H9 (cell line): ENCODE results near the gene GLYR1. TPM values are rescaled to one million over a fixed set of nuclear protein-coding genes. Genes with fewer than 3 reads are reported as not detected.

Experiments
- DNase-seq: peaks from one replicate; pipeline ENCODE4 v3.0.0-alpha.2; 2017
- H2AFZ ChIP-seq: one replicate; pipeline ENCODE4 v1.6.1; 2013; ENCODE audit warnings: mild to moderate bottlenecking, low read length, control low read depth, moderate library complexity
- H2AK5ac ChIP-seq: 2 replicates; pipeline ENCODE4 v1.6.1; 2013; ENCODE audit warnings: low read length, control low read depth, mixed read lengths; ENCODE audit not compliant: insufficient read length
- H2BK120ac ChIP-seq: one replicate; pipeline ENCODE4 v1.6.1; 2013; ENCODE audit warnings: low read depth, mild to moderate bottlenecking, low read length, control low read depth, inconsistent platforms; ENCODE audit not compliant: poor library complexity, severe bottlenecking
- H2BK12ac ChIP-seq: 2 replicates; pipeline ENCODE4 v1.6.1; 2013; ENCODE audit warnings: low read length, control low read depth, mixed read lengths, low read depth; ENCODE audit not compliant: insufficient read length
- H2BK15ac ChIP-seq: 2 replicates; pipeline ENCODE4 v1.6.1; 2013; ENCODE audit warnings: low read depth, low read length, control low read depth
- H2BK20ac ChIP-seq: one replicate; pipeline ENCODE4 v1.6.1; 2013; ENCODE audit warnings: low read depth, mild to moderate bottlenecking, low read length, control low read depth, inconsistent platforms; ENCODE audit not compliant: poor library complexity, severe bottlenecking
- H2BK5ac ChIP-seq: 2 replicates; pipeline ENCODE4 v1.6.1; 2013; ENCODE audit warnings: low read length, control low read depth, mixed read lengths; ENCODE audit not compliant: insufficient read length
- H3K14ac ChIP-seq: 2 replicates; pipeline ENCODE4 v1.6.1; 2013; ENCODE audit warnings: low read length, control low read depth; ENCODE audit not compliant: insufficient read depth
- H3K18ac ChIP-seq: 2 replicates; pipeline ENCODE4 v1.6.1; 2013; ENCODE audit warnings: low read depth, mild to moderate bottlenecking, mixed read lengths, low read length, control low read depth; ENCODE audit not compliant: insufficient read length
- H3K23ac ChIP-seq: 2 replicates; pipeline ENCODE4 v1.6.1; 2013; ENCODE audit warnings: low read length, control low read depth, mixed read lengths, low read depth; ENCODE audit not compliant: insufficient read length
- H3K23me2 ChIP-seq: 2 replicates; pipeline ENCODE4 v1.6.1; 2013; ENCODE audit warnings: low read depth, mild to moderate bottlenecking, mixed read lengths, low read length, control low read depth; ENCODE audit not compliant: insufficient read length, poor library complexity, severe bottlenecking
- H3K27ac ChIP-seq: 2 replicates; pipeline ENCODE4 v1.5.1; 2013; ENCODE audit warnings: low read length, control low read depth, mixed read lengths, low read depth; ENCODE audit not compliant: insufficient read length
- H3K27me3 ChIP-seq: 2 replicates; pipeline ENCODE4 v1.6.1; 2013; ENCODE audit warnings: low read length, control low read depth, inconsistent platforms; ENCODE audit not compliant: insufficient read depth
- H3K4ac ChIP-seq: 2 replicates; pipeline ENCODE4 v1.6.1; 2013; ENCODE audit warnings: low read depth, mild to moderate bottlenecking, control low read depth, inconsistent platforms, low read length, moderate library complexity
- H3K4me1 ChIP-seq: 2 replicates; pipeline ENCODE4 v1.6.1; 2013; ENCODE audit warnings: low read length, control low read depth, inconsistent platforms; ENCODE audit not compliant: insufficient read depth
- H3K4me2 ChIP-seq: 2 replicates; pipeline ENCODE4 v1.6.1; 2013; ENCODE audit warnings: low read length, control low read depth, mixed read lengths; ENCODE audit not compliant: insufficient read length, insufficient read depth
- H3K56ac ChIP-seq: 2 replicates; pipeline ENCODE4 v1.6.1; 2013; ENCODE audit warnings: low read depth, mild to moderate bottlenecking, mixed read lengths, low read length, control low read depth; ENCODE audit not compliant: insufficient read length
- H3K79me1 ChIP-seq: 2 replicates; pipeline ENCODE4 v1.6.1; 2013; ENCODE audit warnings: low read depth, mild to moderate bottlenecking, moderate library complexity, low read length, control low read depth, inconsistent platforms; ENCODE audit not compliant: insufficient read depth, poor library complexity, severe bottlenecking
- H3K79me2 ChIP-seq: 2 replicates; pipeline ENCODE4 v1.6.1; 2013; ENCODE audit warnings: low read length, control low read depth, inconsistent platforms; ENCODE audit not compliant: insufficient read depth
- H3K9ac ChIP-seq: 2 replicates; pipeline ENCODE4 v1.6.1; 2013; ENCODE audit warnings: low read length, control low read depth, mixed read lengths; ENCODE audit not compliant: insufficient read length; ENCODE audit errors: extremely low read depth
- H3K9me3 ChIP-seq: one replicate; pipeline ENCODE4 v1.6.1; 2013; ENCODE audit warnings: low read depth, low read length, inconsistent platforms; ENCODE audit not compliant: control insufficient read depth
- H3T11ph ChIP-seq: one replicate; pipeline ENCODE4 v1.6.1; 2013; ENCODE audit warnings: mild to moderate bottlenecking, low read length, control low read depth, inconsistent platforms
- H4K20me1 ChIP-seq: one replicate; pipeline ENCODE4 v1.6.1; 2013; ENCODE audit not compliant: control insufficient read depth, insufficient read length, insufficient read depth
- H4K5ac ChIP-seq: 2 replicates; pipeline ENCODE4 v1.6.1; 2013; ENCODE audit warnings: low read depth, mild to moderate bottlenecking, mixed read lengths, low read length, control low read depth; ENCODE audit not compliant: insufficient read length
- H4K8ac ChIP-seq: replicated peaks from 2 replicates; pipeline ENCODE4 v1.6.1; 2013; ENCODE audit warnings: low read length, control low read depth, mixed read lengths, low read depth; ENCODE audit not compliant: insufficient read length
- H4K91ac ChIP-seq: 2 replicates; pipeline ENCODE4 v1.6.1; 2013; ENCODE audit warnings: low read depth, mild to moderate bottlenecking, moderate library complexity, mixed read lengths, low read length, control low read depth; ENCODE audit not compliant: insufficient read length
- H3K27ac Mint-ChIP-seq, 3 experiments: 2 replicates in 2 of 3; 3 replicates in 1 of 3; pipeline ENCODE4 v1.8.0; 2020 to 2021; ENCODE audit warnings: mixed read lengths in 3 of 3, mild to moderate bottlenecking in 1 of 3, moderate library complexity in 1 of 3
- H3K27me3 Mint-ChIP-seq: 2 replicates; pipeline ENCODE4 v1.8.0; 2021; ENCODE audit warnings: low read depth, mild to moderate bottlenecking, moderate library complexity, mixed read lengths
- H3K36me3 Mint-ChIP-seq, 3 experiments: 2 replicates in 2 of 3; 3 replicates in 1 of 3; pipeline ENCODE4 v1.8.0; 2020 to 2021; ENCODE audit warnings: low read depth in 3 of 3, mixed read lengths in 3 of 3; ENCODE audit not compliant: insufficient read depth in 1 of 3
- H3K4me1 Mint-ChIP-seq, 2 experiments: 2 replicates each; pipeline ENCODE4 v1.8.0; 2020; ENCODE audit warnings: mixed read lengths in 2 of 2
- H3K4me3 Mint-ChIP-seq, 2 experiments: 2 replicates in 1 of 2; 3 replicates in 1 of 2; pipeline ENCODE4 v1.8.0; 2020 to 2021; ENCODE audit warnings: mild to moderate bottlenecking in 2 of 2, mixed read lengths in 2 of 2, moderate library complexity in 1 of 2
- H3K9me3 Mint-ChIP-seq, 2 experiments: 2 replicates in 1 of 2; 3 replicates in 1 of 2; pipeline ENCODE4 v1.8.0; 2020; ENCODE audit warnings: mild to moderate bottlenecking in 2 of 2, mixed read lengths in 2 of 2, moderate library complexity in 1 of 2
- CTCF ChIP-seq: fragments of 200-600 bp; sonication (generic); conservative IDR thresholded peaks from 3 replicates; pipeline ENCODE4 v1.8.0; 2021; ENCODE audit warnings: antibody characterized with exemption, mild to moderate bottlenecking
- WGBS: extraction: QIAGEN DNeasy Blood & Tissue Kit; methylation state at CpG from one replicate; pipeline ENCODE4 v1.1.7; 2013; ENCODE audit warnings: missing lambda C conversion rate, low lambda C conversion rate, mixed read lengths; ENCODE audit not compliant: insufficient read length; ENCODE audit errors: extremely low coverage; 5-methylcytosine and 5-hydroxymethylcytosine counted together
- total RNA-seq: library from RNA; stranded (reverse); gene quantifications from 2 replicates; pipeline ENCODE4 v1.2.1, GENCODE V29; 2021

GLYR1 gene
- total RNA-seq, 1 experiment from 2014 or later = 114 TPM

DNA sequence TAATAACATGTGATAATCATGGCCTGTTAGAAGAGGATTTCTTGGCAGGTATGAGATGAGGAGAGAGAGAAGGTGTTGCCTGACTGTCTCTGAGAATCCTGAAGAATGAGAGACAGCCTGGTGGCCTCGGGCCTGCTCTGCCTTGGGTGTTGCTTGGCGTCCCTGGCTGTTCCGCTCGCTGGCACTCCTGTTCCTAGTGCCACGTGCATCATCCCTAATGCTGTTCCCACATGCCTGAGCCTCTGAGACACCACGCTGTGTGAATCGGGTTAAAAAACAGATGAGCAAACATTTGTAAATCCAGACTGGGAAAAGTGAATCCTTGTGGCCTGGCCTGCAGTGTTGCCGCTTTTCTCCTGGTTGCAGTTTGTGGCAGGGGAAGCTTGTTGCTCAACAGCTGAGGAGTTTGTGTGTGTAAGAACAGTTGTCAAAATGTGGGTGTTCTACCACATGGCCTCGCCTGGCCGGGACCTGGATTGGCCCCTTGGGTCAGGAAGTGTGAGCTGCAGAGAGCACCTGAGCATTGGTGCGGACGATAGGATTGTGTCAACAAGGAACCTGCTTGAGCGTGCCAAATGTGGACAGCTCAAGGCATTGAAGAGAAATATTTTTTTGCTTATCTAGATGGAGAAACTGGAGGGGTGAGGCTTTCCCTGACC lies 22.2 kb upstream of the GLYR1 start:
- Histone ChIP-seq H2BK20ac (no peak overlapping the region), H3K9me3 (no peaks in the 10 kb centered on the region), H3K23me2 (no peaks in the 10 kb centered on the region), H3T11ph (no peak overlapping the region), H3K56ac (no peak overlapping the region), H3K9ac (no peak overlapping the region), H3K79me1 (no peaks in the 10 kb centered on the region), H3K27me3 (no peaks in the 10 kb centered on the region; the same call in 1 of the 2 replicates), H4K91ac (no peak overlapping the region), H3K4ac (no peak overlapping the region), H3K23ac (no peak overlapping the region), H4K8ac (no peak overlapping the region), H3K27ac (no peak overlapping the region), H2BK12ac (no peak overlapping the region), H3K79me2 (peaks cover 5% of the 10 kb centered on the region; the same call in 1 of the 2 replicates), H3K18ac (no peak overlapping the region), H4K20me1 (no peaks in the 10 kb centered on the region), H3K14ac (no peak overlapping the region), H4K5ac (no peak overlapping the region), H2BK15ac (no peak overlapping the region), H3K4me2 (no peak overlapping the region), H3K4me1 (no peaks in the 10 kb centered on the region), H2BK120ac (no peak overlapping the region), H2BK5ac (no peak overlapping the region), H2AFZ (no peak overlapping the region), H2AK5ac (no peak overlapping the region)
- no peak for DNase-seq
- Mint-ChIP-seq H3K4me1 (no peaks in the 10 kb centered on the region), H3K27ac (no peak overlapping the region), H3K27me3 (no peaks in the 10 kb centered on the region), H3K4me3 (no peak overlapping the region), H3K36me3 (peaks cover 24 to 59% (median 56%) of the 10 kb centered on the region in 3 experiments), H3K9me3 (no peaks in the 10 kb centered on the region)
- no peak for TF ChIP-seq CTCF
- WGBS = no CpG with 5 or more reads among the region's 13 CpGs
